HG03108 (cell line): ENCODE results near the gene SLC39A9.

Experiments used
- ATAC-seq: cut with Tn5 transposase; IDR thresholded peaks from one replicate; pipeline ENCODE4 v1.9.1; 2021; ENCODE audit warnings: moderate library complexity; ENCODE audit not compliant: unreplicated experiment

SLC39A9 gene

GRCh38 chr14:69423279-69423678, 24.8 kb downstream of the SLC39A9 start:
- ATAC-seq: no peak

DNA sequence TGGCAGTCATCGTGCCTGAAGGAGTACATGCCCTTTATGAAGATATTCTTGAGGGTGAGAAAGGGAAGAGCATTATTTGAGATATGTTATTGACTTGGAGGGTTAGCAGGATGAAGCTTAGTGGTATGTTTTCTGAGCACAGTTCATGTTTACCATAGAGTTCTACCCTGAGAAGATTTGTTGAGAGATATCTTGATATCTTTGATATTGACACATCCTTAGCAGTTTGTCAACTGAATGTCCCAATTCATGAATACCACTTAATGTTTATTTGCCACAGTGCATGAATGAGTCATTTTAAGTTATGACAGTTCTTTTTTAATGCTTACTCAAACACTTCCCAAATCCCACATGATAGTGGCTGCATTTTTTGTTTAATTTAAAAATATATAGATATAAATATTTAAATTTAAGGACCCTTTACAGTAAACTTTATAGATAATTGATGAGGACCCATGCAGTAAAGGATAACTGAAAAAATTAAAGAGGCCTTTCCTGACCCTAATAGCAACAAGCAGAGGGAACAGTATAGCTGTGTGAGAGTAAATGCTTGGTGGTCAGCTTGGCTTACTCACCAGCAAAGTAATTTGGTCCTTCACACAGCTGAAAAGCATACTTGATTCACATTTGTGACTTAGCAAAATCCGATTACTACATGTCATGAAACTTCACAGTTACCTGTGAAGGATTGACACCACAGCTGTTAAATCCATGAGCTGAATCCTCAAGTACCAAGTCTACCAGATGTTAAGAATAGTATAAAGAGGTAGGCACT, 25.8 kb downstream of the SLC39A9 start:
- no peak for ATAC-seq

DNA sequence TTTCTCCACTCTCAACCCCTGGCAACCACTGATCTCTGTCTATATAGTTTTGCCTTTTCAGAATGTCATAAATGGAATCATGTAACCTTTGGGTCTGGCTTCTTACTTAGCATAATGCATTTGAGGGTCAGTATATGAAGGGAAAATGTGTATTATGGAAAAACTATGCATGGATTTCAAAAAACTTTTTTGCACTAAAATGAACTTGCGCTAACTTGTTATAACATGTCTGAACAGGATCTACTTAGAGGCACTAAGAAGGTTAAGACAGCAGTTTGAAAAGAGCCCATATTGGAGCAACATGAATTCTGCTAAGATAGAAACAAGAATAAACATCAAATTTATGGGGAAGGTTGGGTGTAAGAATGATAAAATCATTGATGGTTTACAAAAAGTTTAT, 29.1 kb downstream of the SLC39A9 start:
- ATAC-seq: no peak

DNA sequence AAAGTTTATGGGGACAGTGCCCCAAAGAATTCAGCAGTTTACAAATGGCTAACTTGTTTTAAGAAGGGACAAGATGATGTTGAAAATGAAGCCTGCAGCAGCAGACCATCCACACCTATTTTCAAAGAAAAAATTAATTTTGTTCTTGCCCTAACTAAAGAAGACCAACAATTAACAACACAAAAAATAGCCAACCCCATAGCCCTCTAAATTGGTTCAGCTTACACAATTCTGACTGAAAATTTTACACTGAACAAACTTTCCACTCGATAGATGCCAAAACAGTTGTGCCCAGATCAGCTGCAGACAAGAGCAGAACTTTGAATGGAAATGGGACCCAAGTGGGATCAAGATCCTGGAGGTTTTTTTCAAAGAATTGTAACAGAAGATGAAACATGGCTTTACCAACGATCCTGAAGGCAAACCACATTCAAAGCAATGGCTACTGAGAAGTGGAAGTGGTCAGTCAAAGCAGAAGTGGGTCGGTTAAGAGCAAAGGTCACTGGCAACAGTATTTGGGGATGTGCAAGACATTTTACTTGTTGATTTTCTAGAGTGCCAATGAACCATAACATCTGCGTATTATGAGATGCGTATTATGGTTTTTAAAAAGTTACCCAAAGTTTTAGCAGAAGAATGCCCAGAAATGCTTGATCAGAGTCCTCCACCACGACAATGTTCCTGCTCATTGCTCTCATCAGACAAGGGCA, 30.0 kb downstream of the SLC39A9 start:
- ATAC-seq: peak; percentile 76

DNA sequence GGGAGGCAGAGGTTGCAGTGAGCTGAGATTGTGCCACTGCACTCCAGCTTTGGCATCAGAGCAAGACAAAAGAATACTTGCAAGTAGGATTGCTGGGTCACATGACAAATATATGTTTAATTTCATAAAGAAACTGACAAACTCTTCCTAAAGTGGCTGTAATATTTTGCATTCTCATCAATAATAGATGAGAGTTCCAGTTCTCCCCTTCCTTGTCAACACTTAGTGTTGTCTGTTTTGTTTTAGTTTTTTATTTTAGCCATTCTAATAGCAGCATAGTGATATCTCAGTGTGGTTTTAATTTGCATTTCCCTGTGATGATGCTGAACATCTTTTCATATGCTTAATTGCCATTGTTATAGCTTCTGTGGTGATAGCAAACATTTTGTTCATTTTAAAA, 31.2 kb downstream of the SLC39A9 start:
- no peak for ATAC-seq

DNA sequence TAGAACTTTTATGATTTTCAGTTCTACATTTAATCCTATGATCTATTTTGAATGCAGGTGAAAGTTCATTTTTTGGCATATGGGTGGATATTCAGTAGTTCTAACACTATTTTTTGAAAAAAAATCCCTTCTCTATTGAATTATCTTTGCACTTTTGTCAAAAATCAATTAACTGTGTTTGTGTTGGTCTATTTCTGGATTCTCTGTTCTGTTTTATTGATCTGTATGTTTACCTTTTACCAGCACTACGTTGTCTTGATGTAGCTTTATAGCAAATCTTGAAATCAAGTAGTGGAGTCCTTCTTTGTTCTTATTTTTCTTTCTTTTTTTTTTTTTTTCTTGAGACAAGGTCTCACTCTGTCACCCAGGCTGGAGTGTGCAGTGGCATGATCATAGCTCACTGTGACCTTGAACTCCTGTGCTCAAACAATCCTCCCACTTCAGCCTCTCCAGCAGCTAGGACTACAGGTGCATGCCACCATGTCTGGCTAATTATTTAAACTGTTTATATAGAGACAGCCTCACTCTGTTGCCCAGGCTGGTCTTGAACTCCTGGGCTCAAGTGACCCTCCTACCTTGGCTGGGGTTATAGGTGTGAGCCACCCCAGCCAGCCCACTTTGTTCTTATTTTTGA, 31.9 kb downstream of the SLC39A9 start:
- ATAC-seq: no peak

- ATAC-seq: no peak
These were observed 33.9 kb downstream of the SLC39A9 start for GRCh38 chr14:69432364-69432763.

- no peak for ATAC-seq
These were observed 41.2 kb downstream of the SLC39A9 start for GRCh38 chr14:69439521-69440270.

- ATAC-seq: peak; percentile 67
These were observed 43.5 kb downstream of the SLC39A9 start for GRCh38 chr14:69441948-69442347.

DNA sequence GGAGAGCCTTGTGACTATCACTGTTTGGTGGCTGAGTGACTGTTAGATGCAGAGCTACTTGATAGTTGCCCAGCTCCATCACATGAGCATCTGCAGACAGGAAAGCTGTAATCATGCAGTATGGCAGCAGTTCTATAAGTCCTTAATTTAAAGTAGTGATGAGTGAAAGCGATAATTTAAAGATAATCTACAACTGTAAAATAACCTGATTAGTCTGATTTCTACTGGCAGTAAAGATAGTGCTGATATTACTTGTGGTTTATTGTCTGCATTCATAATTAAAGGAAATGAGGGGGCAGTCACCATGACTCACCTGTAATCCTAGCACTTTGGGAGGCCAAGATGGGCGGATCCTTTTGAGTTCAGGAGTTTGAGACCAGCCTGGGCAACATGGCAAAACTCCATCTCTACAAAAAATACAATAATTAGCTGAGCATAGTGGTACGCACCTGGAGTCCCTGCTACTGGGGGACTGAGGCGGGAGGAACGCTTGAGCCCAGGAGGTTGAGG, 44.9 kb downstream of the SLC39A9 start:
- no peak for ATAC-seq

DNA sequence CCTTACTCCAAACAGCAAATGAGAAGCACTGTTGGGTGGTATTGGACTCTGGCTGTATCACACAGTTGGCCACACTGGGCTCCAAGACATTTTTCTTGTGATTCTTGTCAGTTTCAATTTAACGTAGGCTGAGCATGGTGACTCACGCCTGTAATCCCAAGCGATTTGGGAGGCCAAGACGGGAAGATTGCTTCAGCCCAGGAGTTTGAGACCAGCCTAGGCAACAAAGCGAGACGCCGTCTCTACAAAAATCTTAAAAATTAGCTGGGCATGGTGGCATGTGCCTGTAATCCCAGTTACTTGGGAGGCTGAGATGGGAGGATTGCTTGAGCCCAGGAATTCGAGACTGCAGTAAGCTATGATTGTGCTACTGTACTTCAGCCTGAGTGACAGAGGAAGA, 50.7 kb downstream of the SLC39A9 start:
- ATAC-seq: no peak

- no peak for ATAC-seq
These were observed 53.4 kb downstream of the SLC39A9 start for GRCh38 chr14:69451941-69452340.

DNA sequence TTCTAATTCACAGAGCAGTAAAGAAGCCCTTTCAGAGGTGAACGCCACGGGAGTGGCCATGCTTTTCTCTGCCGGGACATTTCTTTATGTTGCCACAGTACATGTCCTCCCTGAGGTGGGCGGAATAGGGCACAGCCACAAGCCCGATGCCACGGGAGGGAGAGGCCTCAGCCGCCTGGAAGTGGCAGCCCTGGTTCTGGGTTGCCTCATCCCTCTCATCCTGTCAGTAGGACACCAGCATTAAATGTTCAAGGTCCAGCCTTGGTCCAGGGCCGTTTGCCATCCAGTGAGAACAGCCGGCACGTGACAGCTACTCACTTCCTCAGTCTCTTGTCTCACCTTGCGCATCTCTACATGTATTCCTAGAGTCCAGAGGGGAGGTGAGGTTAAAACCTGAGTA, 59.9 kb downstream of the SLC39A9 start:
- no peak for ATAC-seq

DNA sequence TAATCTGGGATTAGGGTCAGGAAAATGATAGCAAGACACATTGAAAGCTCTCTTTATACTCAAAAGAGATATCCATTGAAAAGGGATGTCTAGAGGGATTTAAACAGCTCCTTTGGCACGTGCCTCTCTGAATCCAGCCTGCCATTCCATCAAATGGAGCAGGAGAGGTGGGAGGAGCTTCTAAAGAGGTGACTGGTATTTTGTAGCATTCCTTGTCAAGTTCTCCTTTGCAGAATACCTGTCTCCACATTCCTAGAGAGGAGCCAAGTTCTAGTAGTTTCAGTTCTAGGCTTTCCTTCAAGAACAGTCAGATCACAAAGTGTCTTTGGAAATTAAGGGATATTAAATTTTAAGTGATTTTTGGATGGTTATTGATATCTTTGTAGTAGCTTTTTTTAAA, 60.6 kb downstream of the SLC39A9 start:
- ATAC-seq: no peak

DNA sequence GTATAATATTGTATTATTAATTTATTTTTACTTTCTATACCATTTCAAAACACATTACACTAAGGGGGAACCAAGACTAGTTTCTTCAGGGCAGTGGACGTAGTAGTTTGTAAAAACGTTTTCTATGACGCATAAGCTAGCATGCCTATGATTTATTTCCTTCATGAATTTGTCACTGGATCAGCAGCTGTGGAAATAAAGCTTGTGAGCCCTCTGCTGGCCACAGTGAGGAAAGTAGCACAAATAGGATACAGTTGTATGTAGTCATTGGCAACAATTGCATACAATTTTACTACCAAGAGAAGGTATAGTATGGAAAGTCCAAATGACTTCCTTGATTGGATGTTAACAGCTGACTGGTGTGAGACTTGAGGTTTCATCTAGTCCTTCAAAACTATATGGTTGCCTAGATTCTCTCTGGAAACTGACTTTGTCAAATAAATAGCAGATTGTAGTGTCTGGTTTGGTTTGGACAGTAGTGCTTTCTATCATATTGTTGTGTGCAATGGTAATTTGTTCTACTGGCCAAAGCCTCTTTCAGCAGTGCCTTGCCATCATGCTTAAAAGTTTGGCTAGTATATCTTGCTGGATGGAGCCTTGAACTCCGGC, 61.7 kb downstream of the SLC39A9 start:
- ATAC-seq: no peak

- ATAC-seq: no peak
These were observed 65.9 kb downstream of the SLC39A9 start for GRCh38 chr14:69464379-69464778.

- no peak for ATAC-seq
These were observed 66.3 kb downstream of the SLC39A9 start for GRCh38 chr14:69464829-69465228.

GRCh38 chr14:69468949-69469348, 70.5 kb downstream of the SLC39A9 start:
- ATAC-seq: no peak

DNA sequence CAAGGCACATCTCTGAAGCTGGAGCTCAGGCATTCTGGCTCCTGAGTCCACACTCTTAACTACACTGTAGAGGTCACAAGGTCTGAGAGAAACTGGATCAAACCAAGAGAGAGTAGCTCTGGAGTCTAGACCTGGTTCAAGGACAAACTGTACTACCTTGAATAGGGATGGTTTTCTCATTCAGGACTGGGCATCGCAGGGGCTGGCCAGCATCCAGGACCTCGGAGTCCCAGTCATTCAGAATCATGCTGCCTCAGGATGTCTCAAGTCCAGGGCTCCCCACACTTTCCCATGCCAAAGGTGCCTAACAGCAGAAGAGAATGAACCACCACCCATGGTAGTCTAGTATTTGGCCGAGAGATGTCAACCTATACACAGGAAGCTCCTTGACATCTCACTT, 72.9 kb downstream of the SLC39A9 start:
- no peak for ATAC-seq

GRCh38 chr14:69471916-69472315, 73.4 kb downstream of the SLC39A9 start:
- ATAC-seq: no peak

DNA sequence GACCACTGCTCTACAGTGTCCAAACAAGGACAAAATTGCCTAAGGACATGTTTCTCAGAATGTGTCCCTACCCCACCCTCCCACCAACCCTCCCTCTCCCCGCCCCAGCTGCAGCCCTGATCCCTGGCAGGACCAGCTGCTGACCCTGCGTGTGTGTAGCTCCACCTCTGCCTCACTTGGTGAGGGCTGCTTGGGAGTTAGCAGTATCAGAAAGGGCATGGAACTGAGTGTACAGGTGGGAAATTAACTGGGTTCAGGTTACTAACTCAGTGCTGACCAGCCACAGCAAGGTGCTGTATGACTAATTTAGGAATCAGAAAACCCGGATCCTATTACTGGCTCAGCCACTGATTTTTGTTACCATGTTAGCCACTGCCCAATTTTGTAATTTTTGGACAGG, 74.8 kb downstream of the SLC39A9 start:
- no peak for ATAC-seq
